HG03342 (cell line): ENCODE measurements around the gene NOX4.
"Not testable (repeated sequence)": the region's sequence is repeated elsewhere in the genome, so short reads cannot be mapped to it uniquely, and the experiment has no call there.

Source experiments
- ATAC-seq: cut with Tn5 transposase; IDR thresholded peaks from one replicate; pipeline ENCODE4 v1.9.1; 2021; ENCODE audit warnings: mild to moderate bottlenecking, moderate library complexity; ENCODE audit not compliant: unreplicated experiment

The NOX4 gene

DNA sequence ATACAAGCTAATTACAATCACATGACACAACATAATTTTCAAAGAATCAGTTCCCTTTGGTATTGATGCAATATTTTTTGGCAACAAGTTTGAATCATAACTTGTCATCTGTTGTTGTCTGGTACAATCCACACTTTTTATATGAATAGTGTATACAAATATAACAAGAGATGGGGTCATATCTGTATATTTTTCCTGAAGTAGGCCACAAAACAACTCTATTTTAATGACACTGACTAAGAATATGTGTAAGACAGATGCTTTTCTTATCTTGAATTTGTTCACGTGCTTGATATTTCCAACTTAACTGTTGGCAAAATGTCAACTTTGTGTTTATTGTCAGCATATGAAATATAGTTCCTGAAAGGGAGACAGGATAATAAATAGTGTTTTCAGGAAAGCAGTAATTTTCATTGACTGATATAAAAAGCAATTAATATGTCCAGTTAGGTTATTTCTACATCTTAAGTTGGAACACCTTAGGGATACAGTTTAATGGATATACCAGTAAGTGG, 27.9 kb downstream of the NOX4 start:
- no peak for ATAC-seq

DNA sequence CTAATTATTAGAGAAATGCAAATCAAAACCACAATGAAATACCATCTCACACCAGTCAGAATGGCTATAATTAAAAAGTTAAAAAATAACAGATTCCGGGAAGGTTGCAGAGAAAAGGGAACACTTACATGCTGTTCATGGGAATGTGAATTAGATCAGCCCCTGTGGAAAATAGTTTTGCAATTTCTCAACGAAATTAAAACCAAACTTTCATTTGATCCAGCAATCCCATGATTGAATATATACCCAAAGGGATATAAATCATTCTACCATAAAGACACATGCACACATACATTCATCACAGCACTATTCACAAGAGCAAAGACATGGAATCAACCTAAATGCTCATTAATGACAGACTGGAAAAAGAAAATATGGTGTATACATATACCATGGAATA, 32.5 kb downstream of the NOX4 start:
- ATAC-seq: no peak

GRCh38 chr11:89457190-89457589, 34.0 kb downstream of the NOX4 start:
- ATAC-seq: no peak

DNA sequence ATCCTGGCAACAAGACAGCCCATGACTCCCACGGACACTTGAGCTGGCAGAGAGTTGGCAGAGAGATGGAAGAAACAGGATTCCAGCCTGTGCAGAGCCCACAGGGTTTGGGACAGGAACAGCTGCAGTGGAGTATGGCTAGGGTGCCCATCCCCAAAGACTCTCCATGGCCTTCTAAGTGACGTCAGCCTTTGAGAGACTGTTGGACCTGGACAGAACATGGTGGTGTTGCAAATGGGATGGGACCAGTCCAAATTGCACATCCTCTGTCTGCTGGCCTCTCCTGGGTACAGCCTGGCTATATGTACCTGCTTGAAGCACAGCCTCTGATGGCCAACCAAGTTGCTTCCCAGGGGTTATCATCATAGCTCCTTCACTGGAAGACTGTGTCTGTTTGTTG, 34.5 kb downstream of the NOX4 start:
- ATAC-seq: no peak

DNA sequence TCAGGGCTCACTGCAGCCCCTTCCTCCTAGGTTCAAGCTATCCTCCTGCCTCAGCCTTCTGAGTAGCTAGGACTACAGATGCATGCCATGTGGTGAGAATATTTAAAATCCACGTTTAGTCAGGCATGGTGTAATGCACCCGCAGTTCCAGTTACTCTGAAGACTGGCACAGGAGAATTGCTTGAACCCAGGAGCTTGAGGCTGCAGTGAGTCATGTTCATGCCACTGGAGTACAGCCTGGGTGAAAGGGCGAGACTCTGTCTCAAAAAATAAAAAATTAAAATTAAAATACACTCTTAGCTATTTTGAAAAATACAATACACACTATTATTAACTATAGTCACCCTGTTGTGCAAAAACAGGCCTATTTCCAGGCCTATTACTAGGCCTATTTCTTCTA, 38.4 kb downstream of the NOX4 start:
- no peak for ATAC-seq

DNA sequence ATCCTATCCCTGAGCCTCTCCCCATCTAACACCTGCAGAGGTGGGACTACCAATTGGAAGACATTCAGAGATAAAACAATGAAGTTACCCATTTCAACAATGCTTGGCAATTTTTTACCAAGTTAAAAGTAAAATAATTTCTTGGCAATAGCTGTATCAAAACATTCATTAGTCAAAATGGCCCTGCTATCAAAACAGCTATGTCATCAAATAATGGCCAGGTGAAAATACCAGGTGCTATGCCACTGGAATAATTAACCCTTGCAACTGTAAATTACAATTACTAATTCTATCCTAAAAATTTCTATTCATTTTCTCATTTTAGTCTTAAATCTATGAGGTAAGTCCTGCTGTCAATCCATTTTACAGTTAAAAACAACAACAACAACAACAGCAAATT, 43.3 kb downstream of the NOX4 start:
- ATAC-seq: no peak

DNA sequence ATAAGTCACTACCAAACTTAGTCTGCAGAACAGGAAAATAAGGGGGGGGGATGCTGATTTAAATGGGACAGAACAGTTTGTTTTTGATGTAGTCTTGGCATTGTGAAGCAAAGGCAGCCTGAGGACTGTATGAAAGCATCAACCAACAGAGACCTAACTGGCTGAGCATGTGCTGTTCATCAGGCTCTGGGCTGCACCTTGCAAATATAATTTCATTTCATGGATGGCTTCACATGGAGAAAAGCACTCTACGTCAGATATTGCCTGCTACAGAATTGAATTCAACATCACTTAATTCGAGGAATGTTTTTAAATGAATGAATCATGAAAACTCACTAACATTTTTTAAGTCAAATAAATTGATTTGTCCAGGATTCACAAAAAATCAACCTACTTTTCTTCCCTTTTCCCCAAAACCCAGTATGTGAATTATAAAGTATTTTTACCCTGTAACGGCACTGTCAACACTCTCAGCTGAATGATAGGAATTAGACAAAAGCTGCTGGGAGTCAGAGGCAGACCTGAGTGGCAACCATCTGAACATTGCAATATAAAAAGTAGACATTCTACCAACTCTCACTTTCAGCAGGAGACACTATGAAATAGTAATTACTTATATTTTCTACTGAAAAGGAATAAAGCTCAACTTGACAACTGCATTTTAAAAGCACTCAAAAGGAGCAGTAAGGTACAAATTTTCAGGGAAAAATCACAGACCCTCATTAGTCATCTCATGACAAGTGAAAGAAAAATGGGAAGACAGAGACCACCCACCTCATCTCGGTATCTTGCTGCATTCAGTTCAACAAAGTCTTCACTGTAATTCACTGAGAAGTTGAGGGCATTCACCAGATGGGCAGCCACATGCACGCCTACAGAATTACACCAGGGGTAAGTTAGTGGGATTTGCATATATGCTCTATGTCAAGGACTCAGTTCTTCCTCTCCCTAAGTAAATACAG, 47.5 kb downstream of the NOX4 start:
- ATAC-seq: no peak

- ATAC-seq: no peak
Observed at GRCh38 chr11:89442801-89443200, 48.4 kb downstream of the NOX4 start.

DNA sequence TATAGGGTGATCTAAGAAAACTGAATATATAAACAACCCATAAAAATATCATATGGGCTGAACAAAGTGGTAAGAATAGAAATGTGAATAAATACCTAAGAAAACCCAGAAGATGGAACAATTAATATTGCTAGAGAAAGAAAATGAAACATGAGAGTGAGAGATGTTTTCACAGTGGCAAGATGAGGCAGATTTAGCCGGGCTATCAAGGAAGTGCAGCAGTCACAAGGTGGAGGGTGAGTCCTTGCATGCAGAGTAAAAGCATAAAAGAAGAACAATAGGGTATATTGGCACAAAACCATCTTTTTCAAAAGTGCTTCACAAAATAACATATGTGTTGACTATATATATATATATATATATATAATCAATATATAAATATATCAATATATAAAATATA, 49.6 kb downstream of the NOX4 start:
- no peak for ATAC-seq

GRCh38 chr11:89437317-89437716, 53.9 kb downstream of the NOX4 start:
- ATAC-seq: no peak

DNA sequence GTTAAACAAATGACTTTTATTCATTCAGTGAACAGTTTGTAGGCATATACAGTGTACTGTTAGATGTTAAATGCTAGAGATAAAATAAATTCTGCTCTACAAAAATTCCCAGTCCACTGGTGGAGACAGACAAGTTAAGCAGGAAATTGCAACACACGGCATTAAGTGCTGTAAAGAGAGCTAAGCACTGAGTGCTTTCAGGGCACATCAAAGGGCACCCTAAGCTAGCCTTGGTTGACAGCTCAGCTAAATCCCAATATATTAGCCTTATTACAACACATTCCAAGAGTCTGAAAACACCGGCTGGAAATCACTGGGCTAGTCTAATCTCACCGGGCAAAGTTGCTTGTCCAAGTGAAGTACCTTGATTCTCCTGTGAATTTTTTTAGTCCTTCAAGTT, 55.1 kb downstream of the NOX4 start:
- no peak for ATAC-seq

- peak; percentile 86 for ATAC-seq
Observed at GRCh38 chr11:89433278-89433677, 57.9 kb downstream of the NOX4 start.

DNA sequence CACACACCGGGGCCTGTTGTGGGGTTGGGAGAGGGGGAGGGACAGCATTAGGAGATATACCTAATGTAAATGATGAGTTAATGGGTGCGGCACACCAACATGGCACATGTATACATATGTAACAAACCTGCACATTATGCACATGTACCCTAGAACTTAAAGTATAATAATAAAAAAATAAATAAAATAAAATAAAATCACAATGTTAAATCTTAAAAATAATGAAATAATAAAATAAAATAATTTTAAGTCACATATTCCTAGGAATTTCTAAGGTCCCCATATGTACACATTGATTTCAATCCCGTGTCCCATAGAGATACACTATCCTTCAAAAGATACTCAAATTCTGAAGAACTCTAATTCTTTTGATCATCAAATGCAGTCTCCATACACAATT, 59.0 kb downstream of the NOX4 start:
- ATAC-seq: not testable (repeated sequence)

DNA sequence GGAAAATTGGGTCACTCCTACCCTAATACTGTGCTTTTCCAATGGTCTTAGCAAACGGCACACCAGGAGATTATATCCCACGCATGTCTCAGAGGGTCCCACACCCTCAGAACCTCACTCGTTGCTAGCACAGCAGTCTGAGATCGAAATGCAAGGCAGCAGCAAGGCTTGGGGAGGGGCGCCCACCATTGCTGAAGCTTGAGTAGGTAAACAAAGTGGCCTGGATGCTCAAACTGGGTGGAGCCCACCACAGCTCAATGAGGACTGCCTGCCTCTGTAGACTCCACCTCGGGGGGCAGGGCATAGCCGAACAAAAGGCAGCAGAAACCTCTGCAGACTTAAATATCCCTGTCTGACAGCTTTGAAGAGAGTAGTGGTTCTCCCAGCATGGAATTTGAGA, 64.7 kb downstream of the NOX4 start:
- ATAC-seq: not testable (repeated sequence)

DNA sequence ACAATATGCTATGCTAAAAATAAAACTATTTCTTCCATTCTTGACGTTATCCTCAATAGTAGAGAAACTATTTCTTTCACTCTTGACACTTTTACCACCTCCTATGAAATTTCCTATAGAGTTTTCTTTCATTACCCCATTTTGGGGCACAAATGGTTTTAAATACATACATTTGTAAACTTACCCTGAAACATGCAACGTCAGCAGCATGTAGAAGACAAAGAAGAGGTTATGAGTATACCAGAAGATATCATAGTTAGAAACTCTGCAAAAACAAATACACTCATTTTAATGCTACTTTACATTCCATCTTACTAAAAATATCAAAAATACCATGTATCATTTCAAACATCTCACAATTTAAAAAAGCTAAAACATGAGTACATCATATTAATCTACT, 69.5 kb downstream of the NOX4 start:
- no peak for ATAC-seq

DNA sequence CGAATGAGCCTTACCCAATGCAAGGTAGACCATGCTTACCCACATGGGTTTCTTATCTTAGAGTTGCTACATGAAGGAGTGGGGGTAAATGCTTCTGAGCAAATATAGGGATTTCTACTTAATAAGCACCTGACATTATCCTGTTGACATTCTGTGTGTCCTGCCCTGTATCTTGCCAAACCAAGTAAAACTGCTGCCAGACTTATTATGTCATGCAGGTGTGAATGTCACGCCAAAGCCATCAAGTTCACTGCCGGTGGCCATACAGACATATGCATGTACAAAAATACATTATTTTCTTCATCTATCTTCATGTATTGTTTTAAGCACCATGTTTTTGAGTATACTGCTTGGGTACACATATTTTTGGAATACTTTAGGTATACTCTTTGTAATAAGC, 70.2 kb downstream of the NOX4 start:
- ATAC-seq: no peak

- ATAC-seq: no peak
Observed at GRCh38 chr11:89416961-89417360, 74.2 kb downstream of the NOX4 start.

DNA sequence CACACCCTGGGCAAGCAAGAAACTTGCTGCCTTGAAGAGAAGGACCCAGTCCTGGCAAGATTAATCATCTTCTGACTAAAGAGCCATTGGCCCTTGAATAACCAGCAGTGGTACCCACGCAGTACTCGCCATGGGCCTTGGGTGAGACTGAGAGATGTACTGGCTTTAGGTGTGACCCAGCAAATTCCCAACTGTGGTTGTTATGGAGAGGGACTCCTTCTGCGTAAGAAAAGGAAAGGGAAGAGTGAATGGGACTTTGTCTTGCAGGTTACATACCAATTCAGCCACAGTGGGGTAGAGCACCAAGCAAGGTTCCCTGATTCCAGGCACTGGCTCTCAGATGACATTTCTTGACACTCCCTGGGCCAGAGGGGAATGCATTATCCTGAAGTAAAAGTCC, 80.1 kb downstream of the NOX4 start:
- not testable (repeated sequence) for ATAC-seq

GRCh38 chr11:89410666-89411065, 80.5 kb downstream of the NOX4 start:
- not testable (repeated sequence) for ATAC-seq

GRCh38 chr11:89408441-89408840, 82.7 kb downstream of the NOX4 start:
- not testable (repeated sequence) for ATAC-seq

DNA sequence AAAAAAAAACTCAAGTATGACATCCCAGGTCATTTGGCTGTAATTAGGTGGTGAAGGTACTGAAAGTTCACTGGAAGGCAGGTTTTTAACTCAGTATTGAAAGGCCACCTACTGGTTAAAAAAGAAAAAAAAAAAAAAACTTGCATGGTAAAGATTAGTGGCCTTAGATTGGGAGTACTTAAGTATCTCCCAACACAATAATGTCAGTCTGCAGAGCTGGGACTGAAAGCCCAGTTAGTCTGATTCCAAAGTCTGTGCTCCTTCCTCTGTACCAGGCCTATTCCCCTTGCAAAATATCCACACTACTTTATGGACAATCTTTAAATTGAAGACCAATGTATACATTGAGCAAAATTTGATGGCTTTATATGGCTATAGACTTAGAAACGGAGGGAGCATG, 85.5 kb downstream of the NOX4 start:
- no peak for ATAC-seq

DNA sequence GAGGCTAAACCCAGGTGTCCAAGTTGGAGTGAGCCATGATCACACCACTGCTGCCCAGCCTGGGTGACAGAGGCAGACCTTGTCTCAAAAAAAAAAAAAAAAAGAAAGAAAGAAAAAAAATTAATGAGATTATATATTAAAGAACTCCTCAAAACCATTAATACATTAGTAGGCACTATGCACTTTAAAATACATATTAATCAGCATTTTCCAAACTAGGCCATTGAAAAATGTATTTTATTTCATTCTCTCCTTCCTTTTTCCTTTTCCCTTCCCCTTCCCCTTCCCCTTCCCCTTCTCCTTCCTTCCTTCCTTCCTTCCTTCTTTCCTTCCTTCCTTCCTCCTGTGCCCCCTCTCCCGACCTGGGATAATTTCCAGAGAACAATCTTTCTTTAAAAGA, 99.5 kb downstream of the NOX4 start:
- ATAC-seq: not testable (repeated sequence)

GRCh38 chr11:89387501-89387900, 103.7 kb downstream of the NOX4 start:
- ATAC-seq: not testable (repeated sequence)
